Tibial nerve (tissue), 4 donors: ENCODE measurements around the gene EFEMP2. TPM values are rescaled to one million over a fixed set of nuclear protein-coding genes. Genes with fewer than 3 reads are reported as not detected.
"Not testable (repeated sequence)": the region's sequence is repeated elsewhere in the genome, so short reads cannot be mapped to it uniquely, and the experiment has no call there.

Experiments used
- DNase-seq, 2 donors: peaks; one replicate each; pipeline ENCODE4 v3.0.0-alpha.2; 2019; ENCODE audit warnings: low spot score in 2 of 2
- H3K27ac ChIP-seq, 4 donors: fragments of 200-600 bp; sonication (generic) in 3 of 4; one replicate each; pipeline ENCODE4 v1.5.1; 2017 to 2019; ENCODE audit warnings: mild to moderate bottlenecking in 1 of 4
- H3K27me3 ChIP-seq, 2 donors: fragments of 200-600 bp; sonication (generic) in 1 of 2; one replicate each; pipeline versions ENCODE4 v1.5.1 to v1.6.0; 2017 to 2019
- H3K36me3 ChIP-seq, 3 donors: fragments of 200-600 bp; sonication (generic); one replicate each; pipeline ENCODE4 v1.5.1; 2018 to 2019
- H3K4me1 ChIP-seq, 4 donors: fragments of 200-600 bp; sonication (generic) in 3 of 4; one replicate each; pipeline ENCODE4 v1.5.1; 2017 to 2019
- H3K4me3 ChIP-seq, 4 donors: fragments of 200-600 bp; sonication (generic) in 3 of 4; one replicate each; pipeline ENCODE4 v1.5.1; 2017 to 2019; ENCODE audit warnings: mild to moderate bottlenecking in 1 of 4, moderate library complexity in 1 of 4
- H3K9me3 ChIP-seq, 4 donors: fragments of 200-600 bp; sonication (generic) in 3 of 4; one replicate each; pipeline ENCODE4 v1.5.1; 2017 to 2019
- EP300 ChIP-seq, 2 donors: sonication (generic); formaldehyde crosslinking; IDR thresholded peaks; one replicate each; pipeline ENCODE4 v1.6.1; 2017; ENCODE audit warnings: antibody characterized with exemption in 2 of 2, mild to moderate bottlenecking in 1 of 2
- POLR2A ChIP-seq, 2 donors: fragments of 450-650 bp; IDR thresholded peaks; one replicate each; pipeline ENCODE4 v1.6.1; 2017; ENCODE audit warnings: antibody characterized with exemption in 2 of 2, mild to moderate bottlenecking in 2 of 2, moderate library complexity in 2 of 2
- WGBS, 2 donors: methylation state at CpG; one replicate each; pipeline ENCODE4 v1.1.5; 2018; 5-methylcytosine and 5-hydroxymethylcytosine counted together
- total RNA-seq, 4 donors: library from RNA; depleted of rRNA; stranded (reverse); fragments of >200 nt; gene quantifications; one replicate each; pipeline ENCODE4 v1.1.0, GENCODE V29; 2016
- TF ChIP-seq, protein P1 (sequence below), 5 experiments: fragments of 200-600 bp in 3 of 5; fragments of 450-650 bp in 2 of 5; sonication (generic) in 3 of 5; IDR thresholded peaks; one replicate each; pipeline ENCODE4 v1.5.1; 2016 to 2019; ENCODE audit warnings: antibody characterized with exemption in 5 of 5, mild to moderate bottlenecking in 3 of 5, moderate library complexity in 2 of 5

EFEMP2 gene
- total RNA-seq, 4 donors from 2014 or later, result 59.2 to 92.7 (median 82.0) TPM

DNA sequence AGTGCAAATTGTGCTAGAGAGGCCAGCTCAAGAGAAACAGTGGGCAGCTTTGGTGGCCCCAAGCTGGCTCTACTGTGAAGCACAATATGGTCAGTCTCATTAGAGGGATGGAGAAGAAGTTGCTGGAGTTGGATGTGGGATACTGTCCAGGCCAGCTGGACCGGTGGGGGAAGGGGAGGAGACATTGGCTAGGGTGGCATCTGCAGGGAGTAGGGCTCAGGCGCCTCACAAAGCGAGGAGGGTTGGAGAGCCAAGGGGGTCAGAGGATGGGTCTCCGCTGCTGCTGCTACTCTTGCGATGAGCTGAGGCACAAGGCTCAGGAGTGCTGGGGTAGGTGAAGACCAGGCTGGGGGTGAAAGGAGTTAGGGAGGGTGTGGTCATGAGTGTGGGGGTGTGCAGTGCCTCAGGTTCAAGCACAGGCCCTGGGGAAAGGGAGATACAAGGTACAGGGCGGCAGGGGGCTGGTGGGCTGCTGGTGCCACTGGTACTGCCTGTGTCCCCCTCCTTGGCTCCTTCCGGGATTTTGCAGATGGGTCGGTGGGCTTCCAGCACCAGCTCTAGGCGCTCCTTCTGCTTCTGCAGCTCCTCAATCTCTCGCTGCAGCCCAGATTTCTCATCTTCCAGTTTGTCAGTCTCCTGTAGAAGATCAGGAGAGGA is 20.2 kb upstream of the EFEMP2 start:
- Histone ChIP-seq H3K36me3 (no peaks in the 10 kb centered on the region), H3K4me1 (peaks cover 0 to 56% (median 38%) of the 10 kb centered on the region in 4 donors), H3K9me3 (no peaks in the 10 kb centered on the region), H3K4me3 (no peak overlapping the region), H3K27ac (peak overlapping the region in 3 of 4 donors; percentile 92 to 99 (median 98)), H3K27me3 (no peaks in the 10 kb centered on the region)
- 75 to 84% methylated on average over 10 of the region's 10 CpGs for WGBS, 2 donors
- no peak for TF ChIP-seq POLR2A (IDR thresholded peaks at IDR 0.05)
- no peak for TF ChIP-seq EP300 (IDR thresholded peaks at IDR 0.05)
- TF ChIP-seq, protein P1, sequence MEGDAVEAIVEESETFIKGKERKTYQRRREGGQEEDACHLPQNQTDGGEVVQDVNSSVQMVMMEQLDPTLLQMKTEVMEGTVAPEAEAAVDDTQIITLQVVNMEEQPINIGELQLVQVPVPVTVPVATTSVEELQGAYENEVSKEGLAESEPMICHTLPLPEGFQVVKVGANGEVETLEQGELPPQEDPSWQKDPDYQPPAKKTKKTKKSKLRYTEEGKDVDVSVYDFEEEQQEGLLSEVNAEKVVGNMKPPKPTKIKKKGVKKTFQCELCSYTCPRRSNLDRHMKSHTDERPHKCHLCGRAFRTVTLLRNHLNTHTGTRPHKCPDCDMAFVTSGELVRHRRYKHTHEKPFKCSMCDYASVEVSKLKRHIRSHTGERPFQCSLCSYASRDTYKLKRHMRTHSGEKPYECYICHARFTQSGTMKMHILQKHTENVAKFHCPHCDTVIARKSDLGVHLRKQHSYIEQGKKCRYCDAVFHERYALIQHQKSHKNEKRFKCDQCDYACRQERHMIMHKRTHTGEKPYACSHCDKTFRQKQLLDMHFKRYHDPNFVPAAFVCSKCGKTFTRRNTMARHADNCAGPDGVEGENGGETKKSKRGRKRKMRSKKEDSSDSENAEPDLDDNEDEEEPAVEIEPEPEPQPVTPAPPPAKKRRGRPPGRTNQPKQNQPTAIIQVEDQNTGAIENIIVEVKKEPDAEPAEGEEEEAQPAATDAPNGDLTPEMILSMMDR (IDR thresholded peaks at IDR 0.05), result no peak
- DNase-seq, result no peak

DNA sequence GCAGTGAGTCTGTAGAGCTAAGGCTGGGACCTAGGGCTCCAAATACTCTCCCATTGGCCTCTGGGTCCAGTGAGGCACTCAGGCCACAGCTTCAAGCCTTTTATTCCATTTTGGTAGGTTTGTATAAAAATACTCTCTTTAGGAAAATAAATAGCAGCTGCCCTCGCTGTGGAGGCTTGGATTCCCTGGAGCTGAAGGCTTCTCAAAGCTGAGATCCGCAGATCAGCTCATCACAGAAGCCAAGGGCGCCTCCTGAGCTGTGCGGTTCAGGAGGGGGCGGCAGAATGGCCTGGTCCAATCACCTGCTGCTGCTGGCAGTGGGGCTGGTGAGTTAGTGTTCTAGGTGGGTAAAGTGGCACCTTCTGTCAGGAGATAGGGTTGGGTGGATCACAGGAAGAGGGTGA is 19.5 kb upstream of the EFEMP2 start:
- H3K4me1 ChIP-seq, result peaks cover 0 to 63% (median 44%) of the 10 kb centered on the region in 4 donors
- WGBS, 2 donors, result 58 to 61% methylated on average over 5 of the region's 5 CpGs
- DNase-seq, H3K27me3 ChIP-seq, H3K36me3 ChIP-seq, H3K9me3 ChIP-seq: not testable (repeated sequence)
- peak overlapping the region in 2 of 4 donors; percentile 80 to 93 for H3K4me3 ChIP-seq
- peak overlapping the region in 3 of 4 donors; percentile 92 to 99 (median 98) for H3K27ac ChIP-seq

DNA sequence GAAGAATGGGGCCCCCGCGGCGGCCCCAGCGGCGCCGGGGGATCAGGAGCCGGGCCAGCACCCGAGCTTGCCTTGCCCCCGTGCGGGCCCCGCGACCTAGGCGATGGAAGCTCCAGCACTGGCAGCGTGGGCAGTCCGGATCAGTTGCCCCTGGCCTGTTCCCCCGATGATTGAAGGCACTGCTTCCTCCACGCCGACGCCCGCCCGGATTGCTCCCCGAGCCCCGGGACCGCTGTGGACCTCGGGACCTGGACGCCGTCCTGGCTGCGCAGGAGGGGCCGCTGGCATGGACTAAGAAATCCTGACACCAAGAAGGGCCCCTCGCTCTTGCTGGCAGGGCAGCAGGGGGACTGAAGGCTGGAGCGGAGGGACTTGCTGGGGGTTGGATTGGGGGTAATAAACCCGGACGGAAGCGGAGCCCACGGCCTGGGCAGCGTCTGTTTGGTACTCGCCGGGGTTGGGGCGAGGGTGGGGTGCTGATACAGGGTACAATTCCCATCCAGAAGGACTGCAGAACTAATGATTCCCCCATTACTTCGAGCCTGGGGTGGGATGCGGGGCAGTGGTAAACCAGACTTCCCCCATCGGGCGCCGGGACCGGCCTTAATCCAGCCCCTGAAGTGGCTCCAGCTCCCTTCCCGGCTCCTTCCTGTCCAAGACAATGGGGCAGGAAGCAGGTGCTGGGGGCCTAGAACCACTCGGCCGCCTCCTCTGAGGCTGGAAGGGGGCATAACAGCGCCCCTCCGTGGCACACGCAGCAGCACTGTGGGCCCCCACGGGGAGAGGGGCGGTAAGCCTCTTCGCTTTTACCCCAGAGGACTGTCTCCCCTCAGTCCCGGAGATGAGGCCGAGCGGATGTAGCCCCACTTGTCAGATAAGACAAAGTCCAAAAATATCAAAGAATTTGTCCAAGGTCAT is 18.9 kb upstream of the EFEMP2 start:
- peak overlapping the region; percentile 92 to 99 (median 95) for H3K27ac ChIP-seq
- peak overlapping the region; percentile 80 to 93 (median 91) for H3K4me3 ChIP-seq
- peaks cover 0 to 10% (median 0%) of the 10 kb centered on the region in 3 donors for H3K36me3 ChIP-seq
- 6 to 10% methylated on average over 40 to 48 of the region's 57 CpGs for WGBS, 2 donors
- peaks cover 0 to 70% (median 44%) of the 10 kb centered on the region in 4 donors for H3K4me1 ChIP-seq
- TF ChIP-seq, protein P1 (IDR thresholded peaks at IDR 0.05), result no peak
- TF ChIP-seq EP300 (IDR thresholded peaks at IDR 0.05) (peak in 1 of 2 donors; percentile 23), POLR2A (IDR thresholded peaks at IDR 0.05) (no peak)
- no peaks in the 10 kb centered on the region for H3K27me3 ChIP-seq
- DNase-seq, result no peak
- H3K9me3 ChIP-seq, result no peaks in the 10 kb centered on the region

DNA sequence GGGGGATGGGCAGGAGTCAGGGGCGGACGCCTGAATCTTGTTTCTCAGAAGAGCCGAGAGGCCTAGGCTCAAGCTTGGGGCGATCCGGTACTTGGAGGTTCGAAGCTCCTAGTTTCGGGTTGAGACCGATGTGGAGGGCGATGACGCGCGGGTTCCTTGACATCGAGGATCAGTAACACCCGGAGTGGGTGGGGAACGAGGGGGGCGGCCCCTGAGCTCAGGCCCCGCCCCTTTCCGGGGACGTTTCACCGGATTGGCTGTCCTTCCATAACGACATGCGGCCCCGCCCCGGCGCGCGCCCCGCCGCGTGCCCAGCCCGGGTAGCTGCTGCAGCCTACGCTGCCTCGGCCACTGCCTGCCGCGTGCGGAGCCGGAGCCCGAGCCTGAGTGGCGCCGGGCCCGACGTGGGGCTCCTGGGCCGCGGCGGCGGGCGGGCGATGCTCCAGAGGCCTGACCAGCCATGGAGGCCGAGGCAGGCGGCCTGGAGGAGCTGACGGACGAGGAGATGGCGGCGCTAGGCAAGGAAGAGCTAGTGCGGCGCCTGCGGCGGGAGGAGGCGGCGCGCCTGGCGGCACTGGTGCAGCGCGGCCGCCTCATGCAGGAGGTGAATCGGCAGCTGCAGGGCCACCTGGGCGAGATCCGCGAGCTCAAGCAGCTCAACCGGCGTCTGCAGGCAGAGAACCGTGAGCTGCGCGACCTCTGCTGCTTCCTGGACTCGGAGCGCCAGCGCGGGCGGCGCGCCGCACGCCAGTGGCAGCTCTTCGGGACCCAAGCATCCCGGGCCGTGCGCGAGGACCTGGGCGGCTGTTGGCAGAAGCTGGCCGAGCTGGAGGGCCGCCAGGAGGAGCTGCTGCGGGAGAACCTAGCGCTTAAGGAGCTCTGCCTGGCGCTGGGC is 18.0 kb upstream of the EFEMP2 start, which contains the start of gene CCDC85B:
Gene CCDC85B, plus strand, starts transcription at position 350 of the 895 bp plus-strand sequence. Its CDS starts 111 bp downstream, at position 461.
- peaks cover 0 to 70% (median 44%) of the 10 kb centered on the region in 4 donors for H3K4me1 ChIP-seq
- H3K4me3 ChIP-seq, result peak within 1 kb of the TSS; percentile 80 to 93 (median 91)
- H3K36me3 ChIP-seq, result peaks cover 0 to 19% (median 0%) of the 10 kb centered on the region in 3 donors
- H3K27me3 ChIP-seq, result no peaks in the 10 kb centered on the region
- peak; percentile 98 to 99 for DNase-seq
- TF ChIP-seq POLR2A (IDR thresholded peaks at IDR 0.05) (peak; percentile 87 to 98), EP300 (IDR thresholded peaks at IDR 0.05) (peak; percentile 64 to 96)
- TF ChIP-seq, protein P1 (IDR thresholded peaks at IDR 0.05), result peak in 2 of 5 experiments; percentile 55 to 72
- peak within 1 kb of the TSS; percentile 92 to 99 (median 95) for H3K27ac ChIP-seq
- 0 to 1% methylated on average over 37 to 48 of the region's 94 CpGs for WGBS, 2 donors
- no peaks in the 10 kb centered on the region for H3K9me3 ChIP-seq
